Ovary (tissue), 3 donors: ENCODE results near the gene AP1B1.

Source experiments
- EP300 ChIP-seq: sonication (generic); formaldehyde crosslinking; IDR thresholded peaks from one replicate; pipeline ENCODE4 v1.6.1; 2017; ENCODE audit warnings: antibody characterized with exemption
- TF ChIP-seq, protein P1 (sequence below), 3 donors: fragments of 450-650 bp in 2 of 3; fragments of 200-600 bp in 1 of 3; IDR thresholded peaks; one replicate each; pipeline versions ENCODE4 v1.5.1 to v1.8.0; 2016 to 2022; ENCODE audit warnings: antibody characterized with exemption in 3 of 3, mild to moderate bottlenecking in 1 of 3
- donor health status: DM: no; HTN: no; CAD: no.

DNA sequence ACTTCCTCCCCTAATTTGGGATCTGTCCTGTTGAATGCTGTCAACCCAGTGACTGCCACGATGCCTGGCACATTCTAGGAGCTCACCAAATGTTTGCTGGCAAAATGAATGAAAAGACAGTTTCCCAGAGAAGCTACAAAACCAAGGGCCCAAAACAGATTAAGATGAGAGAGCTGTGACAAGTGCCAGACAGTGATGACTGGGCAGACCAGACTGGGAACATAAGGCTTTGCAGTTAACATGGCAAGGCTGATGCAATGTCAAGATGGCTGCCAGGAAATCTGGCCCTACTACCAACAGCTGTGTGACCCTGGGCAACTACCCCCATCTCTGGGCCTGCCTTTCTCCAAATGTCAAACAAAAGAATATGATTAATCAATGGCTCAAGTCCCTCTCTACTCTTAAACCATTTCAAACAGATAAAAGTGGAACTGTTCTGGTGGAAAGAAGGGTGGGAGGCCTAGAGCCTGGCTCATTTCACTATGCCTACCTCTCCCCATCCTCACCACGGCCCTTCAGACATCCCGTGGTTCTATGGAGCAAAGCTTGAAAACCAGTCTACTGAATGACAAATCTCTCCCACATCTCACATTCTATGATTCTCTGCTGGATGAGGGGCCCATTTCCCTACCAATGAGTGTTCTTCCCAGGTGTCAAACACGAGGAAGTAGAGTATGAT is 12.8 kb downstream of the AP1B1 start:
- TF ChIP-seq EP300: no peak
- TF ChIP-seq, protein P1, sequence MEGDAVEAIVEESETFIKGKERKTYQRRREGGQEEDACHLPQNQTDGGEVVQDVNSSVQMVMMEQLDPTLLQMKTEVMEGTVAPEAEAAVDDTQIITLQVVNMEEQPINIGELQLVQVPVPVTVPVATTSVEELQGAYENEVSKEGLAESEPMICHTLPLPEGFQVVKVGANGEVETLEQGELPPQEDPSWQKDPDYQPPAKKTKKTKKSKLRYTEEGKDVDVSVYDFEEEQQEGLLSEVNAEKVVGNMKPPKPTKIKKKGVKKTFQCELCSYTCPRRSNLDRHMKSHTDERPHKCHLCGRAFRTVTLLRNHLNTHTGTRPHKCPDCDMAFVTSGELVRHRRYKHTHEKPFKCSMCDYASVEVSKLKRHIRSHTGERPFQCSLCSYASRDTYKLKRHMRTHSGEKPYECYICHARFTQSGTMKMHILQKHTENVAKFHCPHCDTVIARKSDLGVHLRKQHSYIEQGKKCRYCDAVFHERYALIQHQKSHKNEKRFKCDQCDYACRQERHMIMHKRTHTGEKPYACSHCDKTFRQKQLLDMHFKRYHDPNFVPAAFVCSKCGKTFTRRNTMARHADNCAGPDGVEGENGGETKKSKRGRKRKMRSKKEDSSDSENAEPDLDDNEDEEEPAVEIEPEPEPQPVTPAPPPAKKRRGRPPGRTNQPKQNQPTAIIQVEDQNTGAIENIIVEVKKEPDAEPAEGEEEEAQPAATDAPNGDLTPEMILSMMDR (IDR thresholded peaks at IDR 0.05): no peak
